GM21529 (cell line): ENCODE data around the gene CHMP6.

Experiments used
- ATAC-seq: cut with Tn5 transposase; IDR thresholded peaks from one replicate; pipeline ENCODE4 v1.9.1; 2021; ENCODE audit not compliant: unreplicated experiment

The CHMP6 gene

DNA sequence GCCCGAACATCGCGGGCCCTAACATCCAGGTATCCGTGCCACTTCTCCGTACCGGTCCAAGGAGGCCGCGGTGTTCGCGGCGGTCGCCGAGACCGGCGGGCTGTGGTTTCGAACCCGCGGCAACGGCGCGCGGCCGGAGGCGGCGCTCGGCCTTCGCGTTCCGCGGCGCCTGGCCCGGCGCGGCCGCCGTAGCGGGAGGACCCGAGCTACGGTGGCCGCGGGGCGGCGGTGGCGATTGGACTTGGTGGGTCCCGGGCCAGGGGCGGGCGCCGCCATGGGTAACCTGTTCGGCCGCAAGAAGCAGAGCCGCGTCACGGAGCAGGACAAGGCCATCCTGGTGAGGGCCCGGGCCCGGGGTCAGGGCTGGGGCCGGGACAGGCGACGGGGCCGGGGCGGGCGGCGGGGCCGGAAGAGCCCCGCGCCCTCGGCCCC is at the start of gene CHMP6:
Gene CHMP6 (plus strand): TSS at position 197 of the 432 bp plus-strand sequence. CDS start 78 bp downstream, at position 275.
- no peak for ATAC-seq

DNA sequence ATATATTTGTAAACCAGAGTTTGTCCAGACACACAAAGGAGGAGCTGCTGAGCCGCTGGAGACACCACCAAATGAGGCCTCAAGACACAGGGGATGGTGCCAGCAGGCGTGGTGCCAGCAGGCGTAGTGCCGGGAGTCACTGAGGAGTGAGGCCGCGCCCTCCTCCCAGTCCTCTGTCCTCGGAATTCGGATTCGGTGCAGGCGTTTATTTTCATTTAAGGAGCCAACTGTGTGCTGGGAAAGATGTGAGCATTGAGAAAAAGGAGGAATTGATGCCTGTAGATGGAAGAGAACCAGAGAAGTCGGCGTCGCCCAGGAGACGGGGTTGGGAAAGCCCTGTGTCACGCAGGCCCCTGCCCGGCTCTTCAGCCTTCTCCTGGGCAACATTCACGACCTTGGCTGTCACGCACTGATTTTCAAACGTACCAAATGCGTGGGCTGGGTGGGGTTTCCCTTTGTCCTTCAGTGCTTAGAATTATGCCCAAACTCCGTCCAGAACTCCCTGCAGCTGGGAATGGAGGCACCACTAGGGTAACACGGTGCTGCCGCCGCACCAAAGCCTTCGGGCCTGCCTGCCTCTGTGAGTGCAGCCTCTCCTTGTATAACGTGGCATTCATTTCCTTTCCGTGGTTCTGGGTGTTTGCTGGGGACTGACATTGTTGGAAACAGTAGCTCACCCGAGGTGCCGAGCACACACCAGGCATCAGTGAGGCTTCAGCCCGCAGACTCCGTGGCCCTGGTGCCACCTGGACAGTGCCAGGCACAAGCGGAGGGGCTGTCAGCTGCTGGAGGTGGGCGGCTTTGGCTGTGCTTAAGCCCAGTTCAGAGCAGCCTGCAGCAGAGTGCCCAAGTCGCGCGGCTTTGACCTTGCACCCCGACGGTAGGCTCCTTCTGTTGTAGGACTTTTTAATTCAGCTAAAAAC is 49.0 kb upstream of the CHMP6 start:
- no peak for ATAC-seq

DNA sequence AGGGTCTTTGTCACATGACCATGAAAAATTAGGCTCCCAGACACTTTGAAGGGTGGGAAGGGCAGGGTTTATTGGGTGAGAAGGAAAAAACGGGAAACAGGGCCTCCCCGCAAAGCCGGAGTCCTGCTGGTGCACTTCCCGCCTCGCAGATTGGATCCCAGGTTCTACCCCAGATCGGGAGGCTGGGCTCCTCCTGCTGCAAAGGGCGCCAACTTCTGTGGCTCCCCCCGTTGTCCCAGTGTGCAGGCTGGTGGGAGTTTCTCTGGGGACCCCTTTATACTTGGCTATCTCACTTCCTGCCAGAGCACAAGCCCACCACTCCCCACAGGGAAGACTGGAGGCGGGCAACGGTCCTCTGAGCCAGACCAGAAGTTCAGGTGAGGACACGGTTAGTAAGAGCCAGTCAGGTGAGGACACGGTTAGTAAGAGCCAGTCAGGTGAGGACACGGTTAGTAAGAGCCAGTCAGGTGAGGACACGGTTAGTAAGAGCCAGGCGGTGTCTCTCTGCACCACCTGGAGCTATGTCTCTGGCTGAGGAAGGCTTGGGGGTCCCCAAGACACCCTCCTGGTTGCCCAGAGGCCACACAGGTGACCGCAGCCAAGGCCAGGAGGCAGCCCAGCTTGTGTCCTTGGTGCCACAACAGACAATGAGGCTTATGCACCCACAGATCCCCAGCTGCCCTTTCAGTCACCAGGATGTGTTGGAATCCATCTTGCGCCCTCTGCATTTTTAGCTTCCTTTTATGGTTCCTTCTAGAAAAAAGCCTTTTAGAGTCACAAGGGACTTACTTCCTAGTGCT is 48.1 kb upstream of the CHMP6 start:
- no peak for ATAC-seq

DNA sequence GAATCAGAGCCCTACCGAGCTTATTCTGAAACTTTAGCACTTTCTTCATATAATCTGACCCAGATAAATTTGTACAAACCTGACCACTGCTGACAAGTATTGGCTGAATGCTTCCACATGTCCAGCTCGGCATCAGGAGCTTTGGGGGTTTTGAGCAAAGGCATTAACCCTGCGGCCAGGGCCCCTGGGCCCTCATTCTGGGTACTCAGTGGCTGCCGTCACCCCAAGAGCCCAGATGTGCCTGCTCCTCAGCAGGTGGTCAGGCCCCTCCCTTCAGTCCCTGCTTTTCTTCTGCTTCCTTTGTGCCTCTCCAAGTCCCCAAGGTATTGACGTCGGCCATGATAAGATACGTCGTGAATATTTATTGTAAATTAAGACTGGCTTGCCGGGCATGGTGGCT is 47.3 kb upstream of the CHMP6 start:
- no peak for ATAC-seq

DNA sequence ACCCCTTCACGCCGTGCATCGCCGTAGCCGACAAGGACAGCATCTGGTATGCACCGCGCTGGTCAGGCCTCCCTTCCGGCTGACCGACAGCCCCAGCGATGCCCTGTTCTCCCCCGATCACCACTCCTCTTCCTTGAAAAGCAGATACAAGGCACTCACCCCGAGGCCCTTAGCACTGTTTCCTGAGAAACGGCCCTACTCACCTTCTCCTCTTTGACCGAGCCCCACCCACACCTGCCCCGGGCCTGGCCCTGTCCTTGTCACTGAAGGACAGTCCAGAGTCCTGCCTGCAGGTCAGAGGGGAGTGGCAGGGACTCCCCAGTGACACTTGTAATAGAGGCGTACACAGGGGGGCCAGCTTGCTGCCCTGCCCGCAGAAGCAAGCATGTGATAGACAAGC is 45.9 kb upstream of the CHMP6 start:
- no peak for ATAC-seq

DNA sequence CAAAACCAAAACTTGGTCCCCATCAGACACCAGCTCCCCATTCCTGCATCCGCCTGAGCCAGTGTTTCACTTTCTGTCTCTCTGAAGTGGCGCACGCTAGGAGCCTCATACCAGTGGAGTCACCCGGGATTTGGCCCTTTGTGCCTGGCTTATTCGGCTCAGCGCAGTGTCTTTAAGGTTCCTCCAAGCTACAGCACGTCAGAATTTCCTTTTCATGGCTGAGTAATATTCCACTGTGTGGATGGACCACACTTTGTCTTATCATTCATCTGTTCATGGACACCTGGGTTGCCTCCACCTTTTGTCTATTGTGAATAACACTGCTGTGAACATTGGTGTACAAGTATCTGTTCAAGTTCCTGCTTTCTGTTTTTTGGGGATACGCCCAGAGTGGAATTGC is 45.2 kb upstream of the CHMP6 start:
- ATAC-seq, result no peak

DNA sequence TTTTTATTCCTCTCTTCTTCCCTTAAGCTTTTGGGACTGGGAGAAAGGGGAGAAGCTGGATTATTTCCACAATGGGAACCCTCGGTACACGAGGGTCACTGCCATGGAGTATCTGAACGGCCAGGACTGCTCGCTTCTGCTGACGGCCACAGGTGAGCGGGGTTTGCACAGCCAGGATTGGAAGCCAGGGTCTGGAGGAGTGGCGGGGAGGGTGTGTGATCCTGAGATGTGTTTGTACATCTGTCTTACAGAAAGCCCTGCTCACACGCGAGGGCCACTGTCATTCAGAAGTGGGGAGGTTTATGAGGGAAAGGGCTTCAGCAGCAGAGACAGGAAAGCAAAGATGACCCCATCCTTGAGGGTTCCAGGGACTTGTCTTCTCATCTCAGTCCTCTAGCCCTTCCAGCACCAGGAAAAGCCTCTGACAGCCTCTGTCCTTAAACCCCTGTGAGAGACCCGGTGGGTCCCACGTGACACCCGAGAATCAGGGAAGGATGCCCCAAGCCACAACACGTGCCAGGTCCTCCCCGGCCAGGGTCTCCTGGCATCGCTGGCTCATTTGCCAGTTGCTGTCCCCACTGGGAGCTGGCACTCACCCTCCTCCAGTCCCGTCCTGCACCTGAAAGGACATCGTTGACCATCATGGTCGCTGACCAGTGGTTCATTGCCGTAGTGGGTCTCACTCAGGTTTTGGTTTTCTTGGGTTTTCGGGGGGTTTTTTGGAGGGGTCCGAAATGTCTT is 44.3 kb upstream of the CHMP6 start:
- ATAC-seq, result no peak

DNA sequence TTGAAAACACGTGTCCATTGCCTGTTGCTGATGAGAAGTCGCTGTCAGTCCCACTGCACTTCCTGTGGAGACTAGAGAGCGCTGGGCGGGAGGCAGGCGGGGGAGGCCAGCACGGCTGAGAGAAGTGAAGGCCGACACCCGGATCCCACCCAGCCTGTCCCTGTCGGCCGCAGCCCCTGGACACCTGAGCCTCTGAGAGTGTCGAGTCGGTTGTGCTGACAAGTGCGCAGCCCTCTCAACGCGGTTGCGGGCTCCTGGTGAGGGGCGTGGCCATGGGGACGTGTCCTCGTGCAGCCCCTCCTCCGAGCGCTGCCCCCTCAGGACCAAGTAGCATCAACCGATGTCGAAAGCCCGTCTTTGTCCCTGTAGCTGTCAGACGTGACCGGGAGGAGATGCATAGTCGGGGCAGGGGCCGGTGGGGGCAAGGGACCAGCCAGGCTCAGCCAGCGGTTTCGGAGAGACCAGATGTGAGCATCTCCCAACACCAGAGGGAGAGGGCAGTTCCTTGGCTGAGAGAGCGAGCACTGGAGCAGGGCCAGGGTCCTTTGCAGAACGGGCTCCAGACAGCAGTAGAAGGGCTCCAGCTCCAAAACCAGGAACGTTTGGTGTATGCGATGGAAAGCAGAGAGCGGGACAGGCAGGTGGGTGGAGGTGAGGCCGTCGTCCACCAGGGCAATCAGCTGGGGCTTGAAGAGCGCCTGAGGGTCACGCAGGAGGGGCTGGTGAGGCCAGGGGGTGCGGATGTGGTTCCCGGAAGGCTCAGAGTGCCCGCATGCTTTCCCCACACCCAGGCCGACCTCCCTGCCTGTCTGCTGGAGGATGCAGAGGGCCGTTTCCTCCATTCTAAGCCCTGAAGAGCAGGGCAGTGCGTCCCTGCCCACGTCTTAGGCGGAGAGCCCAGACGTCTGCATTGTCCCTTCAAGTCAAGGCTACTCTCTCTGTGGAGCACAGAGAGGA is 43.3 kb upstream of the CHMP6 start:
- no peak for ATAC-seq

DNA sequence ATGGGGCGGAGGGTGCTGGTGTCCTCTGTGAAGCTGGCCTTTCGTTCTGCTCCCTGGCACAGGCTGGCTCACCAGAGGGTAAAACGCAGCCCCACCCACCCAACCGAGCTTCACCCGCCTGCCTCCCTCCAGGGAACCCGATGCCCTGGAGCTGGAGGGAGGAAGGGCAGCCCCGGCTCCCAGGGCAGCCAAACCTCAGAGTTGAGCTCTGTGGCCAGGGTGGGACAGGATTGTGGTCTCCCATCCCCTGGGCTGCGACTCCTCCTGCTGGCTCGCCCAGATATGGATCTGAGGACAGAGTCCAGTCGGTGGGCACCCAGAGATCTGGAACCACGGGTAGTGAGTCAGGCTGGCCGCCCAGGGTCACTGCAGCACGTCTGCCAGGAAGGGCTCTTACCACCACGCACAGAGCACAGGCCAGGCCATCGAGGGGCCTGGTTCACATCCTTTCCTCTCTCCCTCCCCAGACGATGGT is 42.6 kb upstream of the CHMP6 start:
- no peak for ATAC-seq

DNA sequence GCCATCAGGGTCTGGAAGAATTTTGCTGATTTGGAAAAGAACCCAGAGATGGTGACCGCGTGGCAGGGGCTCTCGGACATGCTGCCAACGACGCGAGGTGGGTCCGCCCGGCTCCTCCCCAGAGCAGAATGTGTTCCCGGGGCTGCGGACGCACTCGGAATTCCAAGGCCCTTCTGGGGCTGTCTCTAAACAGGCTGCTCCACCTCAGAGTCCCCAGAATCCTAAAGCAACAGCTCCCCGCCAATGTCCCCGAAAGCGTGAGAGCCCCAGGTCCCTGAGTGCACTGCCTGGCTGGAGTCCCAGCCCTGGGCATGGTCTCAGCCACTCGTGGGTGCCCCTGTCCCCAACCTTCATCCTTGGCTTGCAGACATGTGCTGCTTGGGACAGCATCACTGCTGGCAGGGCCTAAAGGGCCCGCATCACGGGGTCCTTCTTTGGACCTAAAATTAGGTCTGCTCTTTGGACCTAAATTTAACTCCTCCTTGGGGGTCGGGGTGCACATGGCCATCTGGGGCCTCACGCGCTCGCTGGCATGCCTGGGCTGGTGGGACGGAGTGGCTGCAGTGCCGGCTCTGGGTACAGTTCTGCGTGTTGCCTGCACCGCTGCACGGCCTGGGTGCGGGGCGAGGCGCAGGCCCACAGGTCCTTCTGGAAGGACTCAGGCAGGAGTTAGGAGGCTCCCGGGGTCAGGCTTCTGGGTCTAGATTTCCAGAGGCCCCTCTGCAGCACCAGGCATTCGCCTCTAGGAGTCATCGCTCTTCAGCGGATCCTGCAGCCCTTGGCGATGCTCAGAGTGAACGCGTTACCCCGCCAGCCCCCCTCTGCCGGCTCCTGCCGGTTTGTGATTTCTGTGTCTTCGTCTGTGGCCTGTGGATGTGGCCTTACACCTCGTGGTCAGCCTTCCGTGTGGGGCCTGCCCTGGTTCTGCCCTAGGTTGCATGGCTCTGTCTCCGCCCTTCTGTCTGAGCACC is 41.9 kb upstream of the CHMP6 start:
- ATAC-seq, result no peak

DNA sequence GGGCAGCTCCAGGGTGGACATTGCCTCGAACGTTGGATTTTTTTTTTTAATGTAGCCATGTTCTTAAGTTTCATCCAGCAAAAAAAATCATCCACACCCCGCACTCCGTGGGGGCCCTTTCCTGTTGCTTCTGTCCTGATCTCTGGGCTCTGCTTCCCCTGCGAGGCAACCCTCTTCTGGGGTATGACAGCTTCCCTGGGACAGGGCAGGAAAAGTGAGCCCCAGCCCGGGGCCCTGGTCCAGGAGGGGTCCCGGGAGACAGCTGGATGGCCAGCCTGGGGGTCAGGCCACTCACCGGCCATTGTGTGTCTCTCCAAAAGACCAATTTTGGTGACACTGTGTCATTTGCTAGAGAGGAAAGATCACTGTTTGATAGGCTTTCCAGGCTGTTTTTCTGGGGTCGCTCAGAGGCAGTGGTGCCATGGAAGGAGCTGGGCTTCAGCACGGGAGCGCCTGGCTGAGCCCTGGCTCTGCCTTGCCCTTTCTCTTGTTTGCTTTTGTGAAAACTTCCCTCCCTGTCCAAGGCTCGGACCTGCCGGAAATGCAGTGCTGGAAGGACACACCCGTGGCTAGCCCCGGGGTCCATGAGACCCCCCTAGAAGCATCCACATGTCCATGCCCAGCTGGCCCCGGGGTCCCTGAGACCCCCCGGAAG is 41.0 kb upstream of the CHMP6 start:
- ATAC-seq, result no peak

DNA sequence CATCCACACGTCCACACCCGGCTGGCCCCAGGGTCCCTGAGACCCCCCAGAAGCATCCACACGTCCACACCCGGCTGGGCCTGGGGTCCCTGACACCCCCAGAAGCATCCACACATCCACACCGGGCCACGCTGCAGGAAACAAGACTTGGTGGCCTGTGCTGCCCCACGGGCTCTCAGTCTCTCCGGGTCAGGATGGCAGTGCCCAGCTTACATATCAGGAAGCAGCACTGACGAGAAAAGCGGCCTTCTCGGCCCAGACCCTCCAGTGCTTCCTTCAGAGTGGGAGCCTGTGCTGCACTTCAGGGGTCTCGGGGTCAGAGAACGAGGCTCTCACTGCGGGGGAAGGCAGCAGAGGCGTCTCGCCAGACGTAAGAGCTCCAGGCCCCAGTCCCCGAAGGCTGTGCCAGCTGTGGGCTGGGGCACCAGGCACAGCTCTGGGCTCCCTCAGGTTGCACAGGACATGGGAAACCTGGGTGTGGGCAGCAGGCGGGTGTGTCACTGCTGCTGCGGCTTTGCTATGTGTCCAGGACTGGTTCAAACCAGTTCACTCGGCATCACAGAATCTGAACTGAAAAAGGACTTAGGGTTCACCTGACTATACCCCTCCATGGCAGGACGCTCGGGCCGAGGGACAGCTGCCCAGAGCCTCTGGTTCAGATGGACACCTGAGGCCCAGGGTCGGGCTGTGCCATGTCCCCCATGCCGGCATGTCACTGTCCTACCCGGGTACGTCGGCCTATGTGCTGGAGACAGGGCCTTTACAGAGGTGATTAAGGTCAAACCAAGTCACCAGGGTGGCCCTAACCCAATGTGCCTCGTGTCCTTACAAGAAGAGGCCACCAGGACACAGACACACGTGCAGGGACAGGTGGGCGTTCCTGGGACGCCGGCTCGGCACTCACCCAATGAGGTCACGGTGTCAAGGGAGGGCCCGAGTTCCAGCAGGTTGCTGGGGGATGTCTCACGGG is 40.2 kb upstream of the CHMP6 start:
- no peak for ATAC-seq

DNA sequence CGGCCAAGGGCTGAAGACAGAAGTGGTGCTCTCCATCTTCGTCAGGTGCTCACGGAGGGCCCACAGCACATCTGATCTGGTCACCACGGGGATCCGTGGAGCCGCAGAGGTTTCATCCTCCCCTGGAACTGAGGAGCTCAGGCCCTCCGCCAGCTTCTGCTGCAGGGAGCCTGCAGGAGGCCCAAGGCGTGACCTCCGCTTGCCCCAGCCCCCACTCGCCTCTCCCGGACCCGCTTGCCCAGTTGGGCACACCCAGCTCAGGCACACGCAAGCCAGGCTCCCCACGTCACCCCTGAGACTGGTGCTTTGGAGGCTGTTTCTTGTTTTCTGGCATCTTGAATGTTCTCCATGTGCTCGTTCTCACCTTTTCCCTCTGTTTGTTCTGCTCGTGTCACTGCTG is 39.4 kb upstream of the CHMP6 start:
- no peak for ATAC-seq

DNA sequence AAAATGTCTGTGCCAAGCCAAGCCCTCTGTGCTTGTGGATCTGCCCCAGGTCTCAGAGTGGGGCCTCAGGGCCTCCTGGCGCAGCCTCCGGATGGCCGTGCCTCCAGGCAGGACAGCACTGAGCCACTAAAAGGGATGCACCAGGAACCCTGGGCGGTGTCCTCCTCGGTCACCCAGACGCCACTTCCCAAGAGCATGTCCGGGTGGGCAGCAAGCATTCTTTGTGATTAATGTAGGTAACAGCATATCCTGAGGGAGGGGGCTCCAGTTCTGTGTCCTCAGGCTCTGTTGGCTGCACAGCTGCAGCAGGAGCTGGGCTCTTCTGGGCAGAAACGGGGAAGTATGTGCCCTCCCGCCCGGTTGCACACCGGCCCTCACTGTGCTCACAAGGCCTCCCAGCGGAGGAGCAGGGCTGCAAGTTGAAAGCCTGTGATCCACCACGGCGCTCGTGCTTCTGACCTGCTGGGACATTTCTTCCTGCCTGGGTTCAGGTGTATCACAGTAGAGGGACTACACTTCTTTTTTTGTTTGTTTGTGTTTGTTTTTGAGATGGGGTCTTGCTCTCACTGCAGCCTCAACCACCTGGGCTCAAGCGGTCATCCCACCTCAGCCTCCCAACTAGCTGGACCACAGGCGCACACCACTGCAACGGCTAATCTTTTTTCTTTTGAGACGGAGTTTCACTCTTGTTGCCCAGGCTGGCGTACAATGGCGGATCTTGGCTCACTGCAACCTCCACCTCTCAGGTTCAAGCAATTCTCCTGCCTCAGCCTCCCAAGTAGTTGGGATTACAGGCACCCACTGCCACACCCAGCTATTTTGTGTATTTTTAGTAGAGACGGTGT is 37.9 kb upstream of the CHMP6 start:
- no peak for ATAC-seq

DNA sequence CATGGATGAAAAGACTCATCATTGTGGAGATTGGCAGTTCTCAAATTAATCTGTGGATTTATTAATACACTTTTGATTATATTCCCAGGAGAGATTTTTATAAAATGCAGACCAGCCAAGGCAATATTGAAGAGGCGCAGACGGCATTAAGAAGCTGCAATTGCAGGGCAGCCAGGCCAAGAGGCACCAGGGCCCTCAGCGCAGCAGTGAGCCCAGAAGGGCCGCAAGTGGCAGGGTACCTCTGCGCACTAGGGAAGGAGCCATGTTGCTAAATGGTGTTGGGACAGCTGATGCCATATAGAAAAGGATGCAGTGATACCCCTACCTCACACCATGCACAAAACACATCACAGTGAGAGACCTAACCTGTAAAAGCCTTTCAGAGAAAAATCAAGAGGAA is 36.6 kb upstream of the CHMP6 start:
- no peak for ATAC-seq

DNA sequence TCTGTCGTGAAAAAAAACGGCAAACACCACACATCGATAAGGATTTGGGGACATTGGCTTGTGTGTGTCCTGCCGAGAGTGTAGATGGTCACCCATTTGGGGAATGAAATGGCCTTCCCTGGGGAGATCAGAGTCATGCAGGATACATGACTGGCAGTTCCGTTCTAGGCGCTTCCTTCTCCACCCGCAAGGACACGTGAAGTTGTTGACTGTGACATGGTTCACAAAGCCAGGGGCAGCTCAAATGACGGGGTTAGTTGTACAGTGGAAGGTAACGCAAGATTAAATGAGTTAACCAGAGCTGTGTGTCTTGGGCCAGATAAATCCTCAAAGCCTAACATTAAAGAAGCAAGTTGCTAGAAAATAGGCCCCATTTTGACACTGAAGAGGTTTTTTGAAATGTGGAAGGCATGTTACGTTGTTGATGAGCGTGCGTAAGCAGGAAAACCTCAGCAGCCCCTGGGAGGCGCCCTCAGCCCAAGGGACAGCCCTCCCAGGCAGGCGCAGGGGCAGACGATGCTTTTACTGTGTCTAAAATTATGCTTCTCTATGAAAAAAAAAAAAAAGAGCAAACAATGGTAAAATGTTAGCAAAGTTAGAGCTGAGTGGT is 35.9 kb upstream of the CHMP6 start:
- ATAC-seq, result no peak
